Coronary artery (tissue), 2 donors: ENCODE measurements around the gene ARHGEF37.

ENCODE experiments used
- DNase-seq: peaks from one replicate; pipeline ENCODE4 v3.0.0-alpha.2; 2017; ENCODE audit warnings: low spot score
- H3K27ac ChIP-seq, 2 donors: fragments of 200-600 bp; sonication (generic); one replicate each; pipeline ENCODE4 v1.5.1; 2016 to 2019
- H3K4me3 ChIP-seq: fragments of 200-600 bp; sonication (generic); 2 replicates; pipeline ENCODE4 v1.5.1; 2016; ENCODE audit warnings: mild to moderate bottlenecking, moderate library complexity
- CTCF ChIP-seq: fragments of 200-600 bp; sonication (generic); IDR thresholded peaks from one replicate; pipeline ENCODE4 v1.5.1; 2019; ENCODE audit warnings: antibody characterized with exemption

The ARHGEF37 gene

GRCh38 chr5:149640350-149640999, 59.2 kb downstream of the ARHGEF37 start:
- H3K27ac ChIP-seq, result no peak overlapping the region
- H3K4me3 ChIP-seq, result no peak overlapping the region
- TF ChIP-seq CTCF, result no peak
- DNase-seq, result no peak

- Histone ChIP-seq H3K4me3 (no peak overlapping the region), H3K27ac (no peak overlapping the region)
- no peak for DNase-seq
These were observed 59.8 kb downstream of the ARHGEF37 start for GRCh38 chr5:149641000-149641576.

GRCh38 chr5:149641600-149641999, 60.3 kb downstream of the ARHGEF37 start:
- H3K4me3 ChIP-seq, result no peak overlapping the region
- no peak for TF ChIP-seq CTCF
- H3K27ac ChIP-seq, result no peak overlapping the region
- no peak for DNase-seq

More at GRCh38 chr5:149641000-149641576, 59.8 kb downstream of the ARHGEF37 start:
- TF ChIP-seq CTCF, result no peak

- Histone ChIP-seq H3K27ac (no peak overlapping the region), H3K4me3 (no peak overlapping the region)
- no peak for TF ChIP-seq CTCF
- DNase-seq, result no peak
These were observed 62.5 kb downstream of the ARHGEF37 start for GRCh38 chr5:149643781-149644180.

- no peak for TF ChIP-seq CTCF
- Histone ChIP-seq H3K27ac (no peak overlapping the region), H3K4me3 (no peak overlapping the region)
- DNase-seq, result no peak
These were observed 63.3 kb downstream of the ARHGEF37 start for GRCh38 chr5:149644629-149645028.

GRCh38 chr5:149645236-149645635, 63.9 kb downstream of the ARHGEF37 start:
- Histone ChIP-seq H3K27ac (no peak overlapping the region), H3K4me3 (no peak overlapping the region)
- no peak for TF ChIP-seq CTCF
- no peak for DNase-seq

GRCh38 chr5:149645725-149646124, 64.4 kb downstream of the ARHGEF37 start:
- no peak for DNase-seq
- no peak for TF ChIP-seq CTCF
- Histone ChIP-seq H3K27ac (no peak overlapping the region), H3K4me3 (no peak overlapping the region)
